ENCODE data around the gene DGKH.

Gene DGKH

DNA sequence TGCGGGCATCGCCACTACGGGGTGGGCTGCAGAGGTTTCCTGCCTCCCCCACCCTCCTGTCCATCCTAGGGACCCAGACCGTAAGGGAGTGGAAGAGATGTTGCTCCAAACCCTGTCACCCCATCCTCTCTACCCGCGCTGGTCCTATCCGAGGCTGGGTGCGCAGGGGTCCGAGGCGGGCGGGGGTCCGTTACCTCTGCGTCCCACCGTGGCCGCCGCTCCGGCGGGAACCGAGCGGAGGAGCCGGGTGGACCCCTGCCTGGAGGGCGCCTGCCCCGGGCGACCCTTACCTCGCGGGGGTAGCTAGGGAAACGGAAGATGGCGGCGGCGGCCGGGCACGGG, at the start of gene DGKH:
DGKH (plus strand) TSS at position 307 of the 342 bp plus-strand sequence. CDS start 126 bp downstream, outside the sequence.
- H4K20me1 ChIP-seq (ENCODE audit: control insufficient read depth, insufficient read depth, low read depth, low read length), result no peaks in the 10 kb centered on the region
- peaks cover 58% of the 10 kb centered on the region for H3K79me2 ChIP-seq (ENCODE audit: control insufficient read depth, low read length)
- peaks cover 14% of the 10 kb centered on the region for H3K4me1 ChIP-seq (ENCODE audit: control insufficient read depth, low read length)
- H3K4me2 ChIP-seq (ENCODE audit: low read length), result peak within 1 kb of the TSS; percentile 95
- H3K36me3 ChIP-seq (ENCODE audit: control insufficient read depth, low read length), result peaks cover 3% of the 10 kb centered on the region; the same call in 1 of the 2 replicates
- no peaks in the 10 kb centered on the region for H3K27me3 ChIP-seq (ENCODE audit: control insufficient read depth, low read length)
- H3K9me3 ChIP-seq (ENCODE audit: control insufficient read depth, insufficient read depth, low read length), result no peaks in the 10 kb centered on the region
- TF ChIP-seq, protein P1, sequence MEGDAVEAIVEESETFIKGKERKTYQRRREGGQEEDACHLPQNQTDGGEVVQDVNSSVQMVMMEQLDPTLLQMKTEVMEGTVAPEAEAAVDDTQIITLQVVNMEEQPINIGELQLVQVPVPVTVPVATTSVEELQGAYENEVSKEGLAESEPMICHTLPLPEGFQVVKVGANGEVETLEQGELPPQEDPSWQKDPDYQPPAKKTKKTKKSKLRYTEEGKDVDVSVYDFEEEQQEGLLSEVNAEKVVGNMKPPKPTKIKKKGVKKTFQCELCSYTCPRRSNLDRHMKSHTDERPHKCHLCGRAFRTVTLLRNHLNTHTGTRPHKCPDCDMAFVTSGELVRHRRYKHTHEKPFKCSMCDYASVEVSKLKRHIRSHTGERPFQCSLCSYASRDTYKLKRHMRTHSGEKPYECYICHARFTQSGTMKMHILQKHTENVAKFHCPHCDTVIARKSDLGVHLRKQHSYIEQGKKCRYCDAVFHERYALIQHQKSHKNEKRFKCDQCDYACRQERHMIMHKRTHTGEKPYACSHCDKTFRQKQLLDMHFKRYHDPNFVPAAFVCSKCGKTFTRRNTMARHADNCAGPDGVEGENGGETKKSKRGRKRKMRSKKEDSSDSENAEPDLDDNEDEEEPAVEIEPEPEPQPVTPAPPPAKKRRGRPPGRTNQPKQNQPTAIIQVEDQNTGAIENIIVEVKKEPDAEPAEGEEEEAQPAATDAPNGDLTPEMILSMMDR (IDR thresholded peaks at IDR 0.05; ENCODE audit: low read depth, low read length, poor library complexity, severe bottlenecking), result no peak
- no peak for TF ChIP-seq EZH2phosphoT487 (IDR thresholded peaks at IDR 0.05; ENCODE audit: borderline replicate concordance, low read length)
- peak within 1 kb of the TSS; percentile 87 for H3K4me3 ChIP-seq (ENCODE audit: low read length)
- H3K27ac ChIP-seq (ENCODE audit: low read depth, low read length), result peak within 1 kb of the TSS; percentile 50
- peaks cover 18% of the 10 kb centered on the region for H3F3A ChIP-seq (ENCODE audit: control insufficient read depth, insufficient read depth)
- H3K9me2 ChIP-seq (replicated peaks; ENCODE audit: control insufficient read depth, low read length), result no peaks in the 10 kb centered on the region

DNA sequence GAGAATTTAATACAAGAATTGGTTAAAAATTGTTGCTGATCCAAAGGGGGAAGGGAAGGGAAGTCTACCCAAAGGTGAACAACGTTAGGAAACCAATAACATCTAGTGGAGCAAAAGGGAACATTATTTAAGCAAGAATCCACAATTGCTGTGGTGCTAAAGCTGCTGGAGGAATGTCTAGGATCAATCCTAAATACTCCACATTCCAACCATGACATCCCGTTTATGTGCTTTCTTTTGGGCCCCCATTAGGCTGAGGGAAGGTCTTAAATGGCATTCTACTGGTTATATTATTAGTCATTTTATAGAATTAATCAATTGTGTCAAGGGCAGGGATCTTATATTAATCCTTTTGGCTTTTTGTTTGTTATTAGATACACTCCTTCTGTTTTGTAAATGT, 47.6 kb upstream of the DGKH start:
- Histone ChIP-seq H3K9me3 (ENCODE audit: control insufficient read depth, insufficient read depth, low read length) (no peaks in the 10 kb centered on the region), H3K4me3 (ENCODE audit: low read length) (no peak overlapping the region), H4K20me1 (ENCODE audit: control insufficient read depth, insufficient read depth, low read depth, low read length) (no peaks in the 10 kb centered on the region), H3K27ac (ENCODE audit: low read depth, low read length) (no peak overlapping the region), H3K27me3 (ENCODE audit: control insufficient read depth, low read length) (peaks cover 5% of the 10 kb centered on the region; the same call in 1 of the 2 replicates), H3K4me2 (ENCODE audit: low read length) (no peak overlapping the region), H3K79me2 (ENCODE audit: control insufficient read depth, low read length) (no peaks in the 10 kb centered on the region), H3F3A (ENCODE audit: control insufficient read depth, insufficient read depth) (no peaks in the 10 kb centered on the region), H3K36me3 (ENCODE audit: control insufficient read depth, low read length) (no peaks in the 10 kb centered on the region), H3K4me1 (ENCODE audit: control insufficient read depth, low read length) (no peaks in the 10 kb centered on the region), H3K9me2 (replicated peaks; ENCODE audit: control insufficient read depth, low read length) (no peaks in the 10 kb centered on the region)
- no peak for TF ChIP-seq EZH2phosphoT487 (IDR thresholded peaks at IDR 0.05; ENCODE audit: borderline replicate concordance, low read length)
- TF ChIP-seq, protein P1 (IDR thresholded peaks at IDR 0.05; ENCODE audit: low read depth, low read length, poor library complexity, severe bottlenecking), result no peak

GRCh38 chr13:42001580-42001979, 46.9 kb upstream of the DGKH start:
- Histone ChIP-seq H3K4me2 (ENCODE audit: low read length) (no peak overlapping the region), H3K9me3 (ENCODE audit: control insufficient read depth, insufficient read depth, low read length) (no peaks in the 10 kb centered on the region), H4K20me1 (ENCODE audit: control insufficient read depth, insufficient read depth, low read depth, low read length) (no peaks in the 10 kb centered on the region)

More at GRCh38 chr13:42001580-42001979, 46.9 kb upstream of the DGKH start:
- Histone ChIP-seq H3K4me3 (ENCODE audit: low read length) (no peak overlapping the region), H3K9me2 (replicated peaks; ENCODE audit: control insufficient read depth, low read length) (no peaks in the 10 kb centered on the region), H3K36me3 (ENCODE audit: control insufficient read depth, low read length) (no peaks in the 10 kb centered on the region), H3K27me3 (ENCODE audit: control insufficient read depth, low read length) (peaks cover 5% of the 10 kb centered on the region; the same call in 1 of the 2 replicates), H3K4me1 (ENCODE audit: control insufficient read depth, low read length) (no peaks in the 10 kb centered on the region), H3K27ac (ENCODE audit: low read depth, low read length) (no peak overlapping the region), H3F3A (ENCODE audit: control insufficient read depth, insufficient read depth) (no peaks in the 10 kb centered on the region), H3K79me2 (ENCODE audit: control insufficient read depth, low read length) (no peaks in the 10 kb centered on the region)
- TF ChIP-seq, protein P1 (IDR thresholded peaks at IDR 0.05; ENCODE audit: low read depth, low read length, poor library complexity, severe bottlenecking), result no peak
- no peak for TF ChIP-seq EZH2phosphoT487 (IDR thresholded peaks at IDR 0.05; ENCODE audit: borderline replicate concordance, low read length)
